Skeletal muscle tissue (tissue), 4 donors: ENCODE data around the gene FGF12. TPM values are rescaled to one million over a fixed set of nuclear protein-coding genes. Genes with fewer than 3 reads are reported as not detected.

Experiments used
- H3K27ac ChIP-seq: one replicate; pipeline ENCODE4 v1.7.0; 2013; ENCODE audit warnings: mild to moderate bottlenecking, low read depth, low read length, inconsistent platforms
- H3K27me3 ChIP-seq, 3 donors: one replicate each; pipeline ENCODE4 v1.7.0; 2013; ENCODE audit warnings: low read length in 3 of 3; ENCODE audit not compliant: control insufficient read depth in 3 of 3, insufficient read depth in 3 of 3
- H3K36me3 ChIP-seq, 3 donors: one replicate each; pipeline ENCODE4 v1.7.0; 2013; ENCODE audit warnings: low read length in 3 of 3; ENCODE audit not compliant: control insufficient read depth in 3 of 3, insufficient read depth in 3 of 3
- H3K4me1 ChIP-seq, 3 donors: one replicate each; pipeline ENCODE4 v1.7.0; 2013; ENCODE audit warnings: low read length in 3 of 3, mild to moderate bottlenecking in 3 of 3; ENCODE audit not compliant: control insufficient read depth in 3 of 3, insufficient read depth in 3 of 3
- H3K4me3 ChIP-seq, 3 donors: one replicate each; pipeline ENCODE4 v1.7.0; 2013; ENCODE audit warnings: low read length in 3 of 3
- H3K9ac ChIP-seq, 3 donors: one replicate each; pipeline ENCODE4 v1.7.0; 2013; ENCODE audit warnings: low read length in 3 of 3, mild to moderate bottlenecking in 3 of 3, moderate library complexity in 2 of 3, low read depth in 1 of 3
- H3K9me3 ChIP-seq, 3 donors: one replicate each; pipeline ENCODE4 v1.7.0; 2013; ENCODE audit warnings: low read length in 3 of 3; ENCODE audit not compliant: control insufficient read depth in 3 of 3
- total RNA-seq: library from RNA; depleted of rRNA; stranded (reverse); fragments of >200 nt; gene quantifications from one replicate; pipeline ENCODE4 v1.2.3, GENCODE V29; 2014
- donor health status: Osteomylitis.

Gene FGF12
- total RNA-seq, 1 donor from 2014 or later, result 2.1 TPM

- Histone ChIP-seq H3K4me1 (peaks cover 0 to 8% (median 3%) of the 10 kb centered on the region in 3 donors), H3K36me3 (no peaks in the 10 kb centered on the region), H3K4me3 (peak overlapping the region; percentile 49 to 64 (median 56)), H3K27me3 (peaks cover 15 to 22% (median 19%) of the 10 kb centered on the region in 3 donors), H3K27ac (no peak overlapping the region), H3K9me3 (no peaks in the 10 kb centered on the region), H3K9ac (peak overlapping the region in 1 of 3 donors; percentile 25)
Measured at GRCh38 chr3:192409838-192410683, 317.3 kb downstream of the FGF12 start.

- peak overlapping the region in 2 of 3 donors; percentile 25 to 38 for H3K9ac ChIP-seq
- no peak overlapping the region for H3K27ac ChIP-seq
- no peaks in the 10 kb centered on the region for H3K9me3 ChIP-seq
- H3K4me1 ChIP-seq, result peaks cover 0 to 8% (median 3%) of the 10 kb centered on the region in 3 donors
- H3K4me3 ChIP-seq, result peak overlapping the region; percentile 56 to 65 (median 62)
- peaks cover 15 to 22% (median 19%) of the 10 kb centered on the region in 3 donors for H3K27me3 ChIP-seq
- H3K36me3 ChIP-seq, result no peaks in the 10 kb centered on the region
Measured at GRCh38 chr3:192409201-192409837, 318.0 kb downstream of the FGF12 start.

- H3K27me3 ChIP-seq, result peaks cover 15 to 22% (median 19%) of the 10 kb centered on the region in 3 donors
- no peaks in the 10 kb centered on the region for H3K9me3 ChIP-seq
- no peak overlapping the region for H3K27ac ChIP-seq
- peaks cover 0 to 8% (median 3%) of the 10 kb centered on the region in 3 donors for H3K4me1 ChIP-seq
- no peaks in the 10 kb centered on the region for H3K36me3 ChIP-seq
- peak overlapping the region in 1 of 3 donors; percentile 38 for H3K9ac ChIP-seq
- H3K4me3 ChIP-seq, result peak overlapping the region; percentile 56 to 65 (median 62)
Measured at GRCh38 chr3:192408647-192409200, 318.6 kb downstream of the FGF12 start.

GRCh38 chr3:192408007-192408646 is 319.2 kb downstream of the FGF12 start:
- Histone ChIP-seq H3K4me1 (peaks cover 0 to 8% (median 3%) of the 10 kb centered on the region in 3 donors), H3K36me3 (no peaks in the 10 kb centered on the region), H3K27ac (no peak overlapping the region), H3K9ac (no peak overlapping the region), H3K4me3 (peak overlapping the region; percentile 46 to 65 (median 56)), H3K9me3 (no peaks in the 10 kb centered on the region), H3K27me3 (peaks cover 15 to 22% (median 19%) of the 10 kb centered on the region in 3 donors)

GRCh38 chr3:192399767-192400166 is 327.6 kb downstream of the FGF12 start:
- Histone ChIP-seq H3K36me3 (no peaks in the 10 kb centered on the region), H3K4me3 (no peak overlapping the region), H3K9me3 (no peaks in the 10 kb centered on the region), H3K27ac (no peak overlapping the region), H3K27me3 (no peaks in the 10 kb centered on the region), H3K4me1 (no peaks in the 10 kb centered on the region), H3K9ac (no peak overlapping the region)

GRCh38 chr3:192397012-192397411 is 330.3 kb downstream of the FGF12 start:
- Histone ChIP-seq H3K27ac (no peak overlapping the region), H3K36me3 (no peaks in the 10 kb centered on the region), H3K9me3 (no peaks in the 10 kb centered on the region), H3K9ac (no peak overlapping the region), H3K4me3 (no peak overlapping the region), H3K27me3 (no peaks in the 10 kb centered on the region), H3K4me1 (no peaks in the 10 kb centered on the region)

- H3K27ac ChIP-seq, result no peak overlapping the region
- no peaks in the 10 kb centered on the region for H3K9me3 ChIP-seq
- no peak overlapping the region for H3K9ac ChIP-seq
- no peak overlapping the region for H3K4me3 ChIP-seq
- H3K4me1 ChIP-seq, result no peaks in the 10 kb centered on the region
- no peaks in the 10 kb centered on the region for H3K36me3 ChIP-seq
- H3K27me3 ChIP-seq, result no peaks in the 10 kb centered on the region
Measured at GRCh38 chr3:192395506-192395905, 331.8 kb downstream of the FGF12 start.

GRCh38 chr3:192392986-192393385 is 334.4 kb downstream of the FGF12 start:
- no peak overlapping the region for H3K4me3 ChIP-seq
- no peaks in the 10 kb centered on the region for H3K27me3 ChIP-seq
- no peaks in the 10 kb centered on the region for H3K4me1 ChIP-seq
- no peak overlapping the region for H3K9ac ChIP-seq
- H3K36me3 ChIP-seq, result no peaks in the 10 kb centered on the region
- H3K9me3 ChIP-seq, result no peaks in the 10 kb centered on the region
- no peak overlapping the region for H3K27ac ChIP-seq

GRCh38 chr3:192382861-192383260 is 344.5 kb downstream of the FGF12 start:
- H3K4me1 ChIP-seq, result no peaks in the 10 kb centered on the region
- H3K9me3 ChIP-seq, result no peaks in the 10 kb centered on the region
- H3K36me3 ChIP-seq, result no peaks in the 10 kb centered on the region
- H3K27me3 ChIP-seq, result no peaks in the 10 kb centered on the region
- no peak overlapping the region for H3K4me3 ChIP-seq
- no peak overlapping the region for H3K9ac ChIP-seq
- H3K27ac ChIP-seq, result no peak overlapping the region
